ENCODE measurements around the gene BBOX1. TPM values are rescaled to one million over a fixed set of nuclear protein-coding genes. Genes with fewer than 3 reads are reported as not detected.

The BBOX1 gene
- total RNA-seq, 1 donor from 2014 or later: not detected

- Mint-ChIP-seq H3K4me3 (no peak overlapping the region), H3K9me3 (no peaks in the 10 kb centered on the region), H3K27me3 (ENCODE audit: insufficient read depth, low read depth) (peaks cover 2% of the 10 kb centered on the region), H3K27ac (no peak overlapping the region), H3K4me1 (peaks cover 27% of the 10 kb centered on the region), H3K36me3 (no peaks in the 10 kb centered on the region)
- no peaks in the 10 kb centered on the region for H4K20me1 ChIP-seq (ENCODE audit: low read depth)
- H3K27ac ChIP-seq: no peak overlapping the region
- H3K36me3 ChIP-seq: no peaks in the 10 kb centered on the region
- H3K79me2 ChIP-seq (ENCODE audit: low read depth): no peaks in the 10 kb centered on the region
- no peaks in the 10 kb centered on the region for H3K9me3 ChIP-seq (ENCODE audit: low read depth)
- H3K27me3 ChIP-seq: no peaks in the 10 kb centered on the region
- peaks cover 15% of the 10 kb centered on the region for H3K4me1 ChIP-seq
- H3K4me3 ChIP-seq: no peak overlapping the region
- no peak overlapping the region for H3K4me2 ChIP-seq
- H3K9ac ChIP-seq: no peak overlapping the region
- no peak for TF ChIP-seq EZH2phosphoT487 (IDR thresholded peaks at IDR 0.05)
- TF ChIP-seq EZH2 (IDR thresholded peaks at IDR 0.05): no peak
- no peak for TF ChIP-seq CTCF (IDR thresholded peaks at IDR 0.05)
- no peak overlapping the region for H2AFZ ChIP-seq (replicated peaks)
- DNase-seq (ENCODE audit: low spot score): peak; percentile 5
- H3F3A ChIP-seq (ENCODE audit: low read depth): peaks cover 5% of the 10 kb centered on the region
These were observed 28.9 kb upstream of the BBOX1 start for GRCh38 chr11:27011560-27012233.

GRCh38 chr11:27012234-27012921, 28.2 kb upstream of the BBOX1 start:
- H3K4me3 Mint-ChIP-seq: no peak overlapping the region
- peaks cover 27% of the 10 kb centered on the region for H3K4me1 Mint-ChIP-seq
- TF ChIP-seq EZH2phosphoT487 (IDR thresholded peaks at IDR 0.05) (no peak), EZH2 (IDR thresholded peaks at IDR 0.05) (no peak), CTCF (IDR thresholded peaks at IDR 0.05) (no peak)
- Histone ChIP-seq H4K20me1 (ENCODE audit: low read depth) (no peaks in the 10 kb centered on the region), H3F3A (ENCODE audit: low read depth) (peaks cover 5% of the 10 kb centered on the region), H3K27me3 (no peaks in the 10 kb centered on the region), H3K4me3 (no peak overlapping the region), H3K36me3 (no peaks in the 10 kb centered on the region), H3K9ac (no peak overlapping the region), H3K27ac (no peak overlapping the region), H3K4me2 (no peak overlapping the region), H3K9me3 (ENCODE audit: low read depth) (no peaks in the 10 kb centered on the region), H2AFZ (replicated peaks) (no peak overlapping the region), H3K79me2 (ENCODE audit: low read depth) (no peaks in the 10 kb centered on the region), H3K4me1 (peaks cover 15% of the 10 kb centered on the region)
- H3K27ac Mint-ChIP-seq: no peak overlapping the region
- peak; percentile 26 for DNase-seq (ENCODE audit: low spot score)
- H3K36me3 Mint-ChIP-seq: no peaks in the 10 kb centered on the region
- no peaks in the 10 kb centered on the region for H3K9me3 Mint-ChIP-seq
- H3K27me3 Mint-ChIP-seq (ENCODE audit: insufficient read depth, low read depth): peaks cover 2% of the 10 kb centered on the region

- Mint-ChIP-seq H3K27ac (no peak overlapping the region), H3K9me3 (no peaks in the 10 kb centered on the region), H3K4me1 (peaks cover 27% of the 10 kb centered on the region), H3K36me3 (no peaks in the 10 kb centered on the region), H3K27me3 (ENCODE audit: insufficient read depth, low read depth) (peaks cover 2% of the 10 kb centered on the region), H3K4me3 (no peak overlapping the region)
- Histone ChIP-seq H3K79me2 (ENCODE audit: low read depth) (no peaks in the 10 kb centered on the region), H3K4me3 (no peak overlapping the region), H3K9me3 (ENCODE audit: low read depth) (no peaks in the 10 kb centered on the region), H3K27ac (no peak overlapping the region), H3K4me1 (peaks cover 15% of the 10 kb centered on the region), H2AFZ (replicated peaks) (no peak overlapping the region), H3K9ac (no peak overlapping the region), H3K36me3 (no peaks in the 10 kb centered on the region), H3F3A (ENCODE audit: low read depth) (peaks cover 5% of the 10 kb centered on the region), H3K27me3 (no peaks in the 10 kb centered on the region), H4K20me1 (ENCODE audit: low read depth) (no peaks in the 10 kb centered on the region), H3K4me2 (no peak overlapping the region)
- no peak for TF ChIP-seq EZH2phosphoT487 (IDR thresholded peaks at IDR 0.05)
- no peak for TF ChIP-seq CTCF (IDR thresholded peaks at IDR 0.05)
- TF ChIP-seq EZH2 (IDR thresholded peaks at IDR 0.05): no peak
- no peak for DNase-seq (ENCODE audit: low spot score)
These were observed 26.7 kb upstream of the BBOX1 start for GRCh38 chr11:27013781-27014361.

Measured in neural progenitor cell (in vitro differentiated cells).